Stimulated activated CD4-positive, alpha-beta T cell treated with anti-CD3 and anti-CD28 coated beads, Interleukin-1b, Interleukin-23, amount 100 ng/mL, for 24 hours (primary cell): Measurements from ENCODE around the gene CELF2.

Source experiments
- DNase-seq, 4 experiments: peaks; one replicate each; pipeline ENCODE4 v3.0.0-alpha.2; 2020; ENCODE audit warnings: low read depth in 4 of 4, low spot score in 1 of 4

CELF2 gene

GRCh38 chr10:11242443-11243387 is 225.0 kb downstream of the CELF2 start:
- no peak for DNase-seq

GRCh38 chr10:11243425-11244222 is 226.0 kb downstream of the CELF2 start:
- DNase-seq: no peak

GRCh38 chr10:11245095-11245479 is 227.4 kb downstream of the CELF2 start:
- no peak for DNase-seq

GRCh38 chr10:11245510-11245909 is 227.8 kb downstream of the CELF2 start:
- DNase-seq: no peak

- no peak for DNase-seq
Measured at GRCh38 chr10:11245981-11246590, 228.4 kb downstream of the CELF2 start.

- DNase-seq: no peak
Measured at GRCh38 chr10:11246752-11247467, 229.2 kb downstream of the CELF2 start.

- DNase-seq: no peak
Measured at GRCh38 chr10:11249152-11249807, 231.6 kb downstream of the CELF2 start.

DNA sequence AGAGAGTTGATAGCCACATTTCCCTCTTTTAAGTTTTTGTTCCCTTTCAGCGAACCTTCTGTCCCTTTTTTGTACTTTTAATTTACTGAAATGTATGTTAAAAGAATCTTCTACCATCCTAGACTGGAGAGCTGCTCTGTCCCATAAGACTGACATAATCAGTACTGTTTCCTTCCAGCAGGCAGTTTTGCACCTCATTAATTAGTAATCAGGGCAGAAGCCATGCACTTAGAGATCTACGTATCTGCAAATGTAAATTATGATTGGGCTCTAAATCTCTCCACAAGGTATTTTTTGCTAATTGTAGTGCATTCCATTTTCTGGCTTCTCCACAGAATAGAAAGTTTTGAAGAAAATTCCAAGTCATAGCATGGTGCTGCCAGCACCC is 232.1 kb downstream of the CELF2 start:
- DNase-seq: no peak

GRCh38 chr10:11250304-11250703 is 232.6 kb downstream of the CELF2 start:
- no peak for DNase-seq

- DNase-seq: no peak
Measured at GRCh38 chr10:11252887-11253286, 235.2 kb downstream of the CELF2 start.

GRCh38 chr10:11253385-11254002 is 235.8 kb downstream of the CELF2 start:
- DNase-seq: no peak

- DNase-seq: no peak
Measured at GRCh38 chr10:11255156-11255555, 237.5 kb downstream of the CELF2 start.

DNA sequence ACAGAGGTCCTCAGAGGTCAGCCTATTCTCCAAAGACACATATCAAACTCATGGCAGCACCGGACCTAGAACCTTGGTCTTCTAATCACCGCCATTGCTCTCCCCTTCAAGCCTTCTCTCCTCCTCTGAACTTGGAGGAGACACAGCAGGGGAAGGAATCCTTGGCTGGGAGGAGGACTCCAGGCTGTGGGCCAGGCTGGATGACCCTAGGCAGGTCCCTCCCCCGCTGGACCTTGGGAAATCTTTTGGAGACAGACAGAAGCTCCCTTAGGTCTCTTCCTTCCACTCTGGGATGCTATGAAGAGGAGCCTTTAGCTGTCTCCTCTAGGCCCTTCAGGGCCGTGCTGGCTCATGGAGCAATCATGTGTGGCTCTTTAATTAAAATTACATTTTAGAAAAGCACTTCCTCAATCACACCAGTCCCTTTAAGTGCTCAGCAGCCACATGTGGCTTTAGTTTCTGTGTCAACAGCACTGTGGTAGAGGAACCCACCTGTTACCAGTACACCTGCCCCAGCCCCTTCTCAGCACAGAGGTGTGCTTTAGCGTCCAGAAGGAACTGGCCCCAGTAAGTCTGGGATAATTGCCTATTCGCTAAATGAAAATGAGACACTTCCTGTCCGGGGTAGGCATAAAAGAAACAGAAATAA is 238.2 kb downstream of the CELF2 start:
- no peak for DNase-seq

DNA sequence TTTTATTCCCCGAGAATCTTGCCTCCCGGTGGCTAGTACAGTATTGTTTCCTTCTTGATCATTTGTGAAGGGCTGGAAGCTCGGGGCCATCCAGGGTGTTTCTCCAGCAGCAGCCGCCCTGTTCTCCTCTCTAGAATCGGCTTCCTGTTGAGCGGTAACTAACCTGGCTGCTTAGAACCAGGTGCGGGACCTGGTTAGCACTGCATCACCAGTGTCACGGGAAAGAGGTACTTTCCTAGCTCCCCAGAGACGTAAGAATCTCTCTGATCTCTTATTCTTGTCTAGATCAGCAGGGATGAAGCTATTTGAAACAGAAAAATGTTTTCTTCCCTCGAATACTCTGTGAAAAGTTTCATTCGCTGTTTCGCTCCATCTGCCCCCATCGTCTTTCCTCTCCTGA is 239.2 kb downstream of the CELF2 start:
- no peak for DNase-seq

GRCh38 chr10:11257440-11258090 is 239.9 kb downstream of the CELF2 start:
- no peak for DNase-seq

- DNase-seq: no peak
Measured at GRCh38 chr10:11260170-11260569, 242.5 kb downstream of the CELF2 start.

GRCh38 chr10:11261143-11261542 is 243.5 kb downstream of the CELF2 start:
- no peak for DNase-seq

DNA sequence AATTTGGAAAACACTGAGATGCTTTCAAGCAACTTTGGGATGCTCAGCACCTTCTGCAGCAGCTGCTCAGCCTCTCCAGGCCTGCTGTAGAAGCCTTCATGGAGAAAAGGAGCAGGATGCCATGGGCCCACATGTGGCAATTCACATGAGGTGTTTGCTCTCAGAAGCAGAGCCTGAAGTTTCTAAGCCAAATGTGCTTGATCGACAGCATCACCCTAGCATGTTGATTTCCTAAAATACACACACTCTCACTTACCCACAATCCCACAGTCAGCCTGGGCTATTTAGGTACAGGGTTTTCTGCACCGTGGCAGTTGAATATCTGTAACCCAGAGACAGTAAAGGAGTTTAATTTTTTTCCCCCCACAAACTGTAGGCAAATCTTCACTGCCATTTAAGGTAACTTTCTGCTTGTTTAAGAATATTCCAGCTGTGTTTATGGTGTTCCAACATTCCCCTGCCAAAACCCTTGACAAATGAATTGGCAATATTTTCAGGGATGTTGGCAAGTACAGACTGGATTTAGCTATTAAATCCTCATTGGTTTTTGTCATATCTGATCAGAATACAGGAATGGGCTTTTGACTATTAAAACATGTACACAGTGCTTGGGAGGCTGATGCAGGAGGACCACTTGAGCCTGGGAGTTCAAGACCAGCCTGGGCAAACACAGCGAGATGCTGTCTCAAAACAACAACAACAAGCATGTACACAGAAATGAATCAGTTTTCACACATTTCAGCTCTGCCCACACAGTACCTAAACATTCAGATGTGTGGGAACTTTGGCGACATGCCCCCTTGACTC is 244.2 kb downstream of the CELF2 start:
- no peak for DNase-seq
